PC-3 (cell line): ENCODE data around the gene GPR107. TPM values are rescaled to one million over a fixed set of nuclear protein-coding genes. Genes with fewer than 3 reads are reported as not detected.

Source experiments
- ATAC-seq: fragments of 200-7000 bp; cut with Tn5 transposase; 2 replicates; pipeline ENCODE4 v1.9.1; 2020; ENCODE audit warnings: mild to moderate bottlenecking, moderate library complexity
- BruUV-seq: library from RNA; stranded (reverse); fragments of 400-500 nt; replicated peaks from 2 replicates; lab custom pipeline; 2021; lab: Mats Ljungman, UMichigan
- CTCF ChIA-PET: fragments of 300-600 bp; sonication (Branson Sonifier 250); formaldehyde crosslinking; loops from one replicate; lab custom pipeline; 2022; ENCODE audit warnings: antibody characterized with exemption; lab: Charles Lee
- POLR2A ChIA-PET: fragments of 300-600 bp; sonication (Branson Sonifier 250); formaldehyde crosslinking; loops from one replicate; lab custom pipeline; 2022; ENCODE audit warnings: antibody characterized with exemption; ENCODE audit not compliant: unreplicated experiment; lab: Charles Lee
- DNase-seq: peaks from one replicate; pipeline ENCODE4 v3.0.0-alpha.2; 2015
- H2AFZ ChIP-seq: fragments of 300-600 bp; sonication (generic); 2 replicates; pipeline ENCODE4 v1.6.0; 2016; ENCODE audit warnings: antibody characterized with exemption, low read length
- H3F3A ChIP-seq: fragments of 300-600 bp; sonication (generic); one replicate; pipeline ENCODE4 v1.6.0; 2017; ENCODE audit warnings: antibody characterized with exemption, low read length, control low read depth, mild to moderate bottlenecking; ENCODE audit not compliant: unreplicated experiment
- H3K27ac ChIP-seq: fragments of 300-600 bp; sonication (generic); 2 replicates; pipeline ENCODE4 v1.5.1; 2016; ENCODE audit warnings: mild to moderate bottlenecking, low read length
- H3K27me3 ChIP-seq: fragments of 300-600 bp; sonication (generic); 2 replicates; pipeline ENCODE4 v1.6.1; 2016; ENCODE audit warnings: low read length, mixed read lengths
- H3K36me3 ChIP-seq: fragments of 300-600 bp; sonication (generic); 2 replicates; pipeline ENCODE4 v1.6.1; 2016; ENCODE audit warnings: low read depth, mixed run types, low read length, mixed read lengths
- H3K4me1 ChIP-seq: fragments of 300-600 bp; sonication (generic); 2 replicates; pipeline ENCODE4 v1.5.1; 2016; ENCODE audit warnings: low read length; ENCODE audit not compliant: insufficient read depth
- H3K4me2 ChIP-seq: fragments of 300-600 bp; sonication (generic); 2 replicates; pipeline ENCODE4 v1.6.0; 2016; ENCODE audit warnings: low read length
- H3K4me3 ChIP-seq: fragments of 300-600 bp; sonication (generic); 2 replicates; pipeline ENCODE4 v1.5.1; 2016; ENCODE audit warnings: mild to moderate bottlenecking, low read length, mixed read lengths
- H3K79me2 ChIP-seq: fragments of 300-600 bp; sonication (generic); 2 replicates; pipeline ENCODE4 v1.6.1; 2017; ENCODE audit warnings: low read length, mixed read lengths
- H3K9ac ChIP-seq: fragments of 300-600 bp; sonication (generic); 2 replicates; pipeline ENCODE4 v1.6.0; 2016; ENCODE audit warnings: mild to moderate bottlenecking, low read length
- H3K9me2 ChIP-seq: fragments of 300-600 bp; sonication (generic); replicated peaks from 2 replicates; pipeline ENCODE4 v1.6.1; 2016; ENCODE audit warnings: mixed run types, low read length, mixed read lengths
- H3K9me3 ChIP-seq: fragments of 300-600 bp; sonication (generic); 2 replicates; pipeline ENCODE4 v1.6.1; 2016; ENCODE audit warnings: low read length, mixed read lengths
- H4K20me1 ChIP-seq: fragments of 300-600 bp; sonication (generic); 2 replicates; pipeline ENCODE4 v1.6.1; 2016; ENCODE audit warnings: low read length, mixed read lengths
- CTCF ChIP-seq: fragments of 300-600 bp; sonication (generic); conservative IDR thresholded peaks from 2 replicates; pipeline ENCODE4 v1.5.1; 2017; ENCODE audit warnings: antibody characterized with exemption, low read depth, mild to moderate bottlenecking, low read length
- EZH2 ChIP-seq: fragments of 300-600 bp; sonication (generic); IDR thresholded peaks from one replicate; pipeline ENCODE4 v1.6.1; 2017; ENCODE audit warnings: antibody characterized with exemption, mild to moderate bottlenecking, low read length; ENCODE audit not compliant: unreplicated experiment
- EZH2phosphoT487 ChIP-seq: fragments of 300-600 bp; sonication (generic); IDR thresholded peaks from 2 replicates; pipeline ENCODE4 v1.6.1; 2018; ENCODE audit warnings: mild to moderate bottlenecking, antibody characterized with exemption, low read length, borderline replicate concordance
- intact Hi-C: fragments of 100-400 bp; cut with micrococcal nuclease; formaldehyde crosslinking; loops from 2 replicates; pipeline ENCODE4 v1.9.0; 2023
- total RNA-seq: library from RNA; depleted of rRNA; stranded (reverse); fragments of >200 nt; gene quantifications from 2 replicates; pipeline ENCODE4 v1.2.3, GENCODE V29; 2014

Gene GPR107
- total RNA-seq, 1 experiment from 2014 or later: 11.4 TPM

DNA sequence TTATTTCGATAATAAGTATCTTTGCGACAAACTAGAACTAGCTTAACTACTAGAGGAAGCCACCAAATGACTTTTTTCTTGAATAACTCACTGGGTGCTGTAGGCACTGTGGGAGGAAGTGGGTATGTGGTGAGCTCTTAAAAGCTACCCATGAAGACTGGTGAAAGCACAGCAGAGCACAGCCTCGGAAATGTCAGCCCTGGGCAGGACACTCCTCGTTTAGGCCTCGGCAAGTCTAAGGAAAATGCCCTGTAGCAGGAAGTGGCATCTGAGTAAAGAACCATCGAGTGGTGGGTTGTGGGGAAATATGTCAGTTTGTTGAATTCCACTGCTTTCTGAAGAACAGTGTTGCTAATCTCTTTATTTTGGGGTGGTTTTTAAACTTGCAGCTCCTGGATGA, 74.5 kb downstream of the GPR107 start:
- H3F3A ChIP-seq: no peaks in the 10 kb centered on the region
- peak overlapping the region; percentile 73 for H3K27ac ChIP-seq
- no peaks in the 10 kb centered on the region for H4K20me1 ChIP-seq
- ChIA-PET CTCF (no interaction called here), POLR2A (no interaction called here)
- ATAC-seq: no peak
- H3K9me2 ChIP-seq: no peaks in the 10 kb centered on the region
- H3K9me3 ChIP-seq: no peaks in the 10 kb centered on the region
- DNase-seq: no peak
- no peaks in the 10 kb centered on the region for H3K27me3 ChIP-seq
- no TSS peak for BruUV-seq
- H2AFZ ChIP-seq: no peak overlapping the region
- H3K9ac ChIP-seq: peak overlapping the region; percentile 32; the same call in 1 of the 2 replicates
- intact Hi-C loops: no loop called here
- H3K4me2 ChIP-seq: no peak overlapping the region
- H3K4me1 ChIP-seq: peaks cover 15% of the 10 kb centered on the region; the same call in 1 of the 2 replicates
- no peaks in the 10 kb centered on the region for H3K79me2 ChIP-seq
- H3K4me3 ChIP-seq: no peak overlapping the region
- 0 out of 2 replicates have a peak, but pooled peaks cover 6% of the 10 kb centered on the region for H3K36me3 ChIP-seq
- TF ChIP-seq EZH2 (no peak), CTCF (no peak), EZH2phosphoT487 (no peak)

GRCh38 chr9:130128733-130129431, 75.2 kb downstream of the GPR107 start:
- Histone ChIP-seq H2AFZ (no peak overlapping the region), H3F3A (no peaks in the 10 kb centered on the region), H3K9ac (peak overlapping the region; percentile 32; the same call in 1 of the 2 replicates), H3K36me3 (0 out of 2 replicates have a peak, but pooled peaks cover 6% of the 10 kb centered on the region), H3K27ac (peak overlapping the region; percentile 73), H3K4me1 (peaks cover 15% of the 10 kb centered on the region; the same call in 1 of the 2 replicates), H3K4me2 (no peak overlapping the region), H3K79me2 (no peaks in the 10 kb centered on the region), H3K4me3 (no peak overlapping the region), H4K20me1 (no peaks in the 10 kb centered on the region), H3K9me2 (no peaks in the 10 kb centered on the region), H3K27me3 (no peaks in the 10 kb centered on the region), H3K9me3 (no peaks in the 10 kb centered on the region)
- TF ChIP-seq CTCF (no peak), EZH2 (no peak), EZH2phosphoT487 (no peak)
- BruUV-seq: no TSS peak
- ChIA-PET POLR2A (no interaction called here), CTCF (no interaction called here)
- peak; percentile 50; the same call in 1 of the 2 replicates for ATAC-seq
- peak; percentile 46 for DNase-seq
- intact Hi-C loops: no loop called here

DNA sequence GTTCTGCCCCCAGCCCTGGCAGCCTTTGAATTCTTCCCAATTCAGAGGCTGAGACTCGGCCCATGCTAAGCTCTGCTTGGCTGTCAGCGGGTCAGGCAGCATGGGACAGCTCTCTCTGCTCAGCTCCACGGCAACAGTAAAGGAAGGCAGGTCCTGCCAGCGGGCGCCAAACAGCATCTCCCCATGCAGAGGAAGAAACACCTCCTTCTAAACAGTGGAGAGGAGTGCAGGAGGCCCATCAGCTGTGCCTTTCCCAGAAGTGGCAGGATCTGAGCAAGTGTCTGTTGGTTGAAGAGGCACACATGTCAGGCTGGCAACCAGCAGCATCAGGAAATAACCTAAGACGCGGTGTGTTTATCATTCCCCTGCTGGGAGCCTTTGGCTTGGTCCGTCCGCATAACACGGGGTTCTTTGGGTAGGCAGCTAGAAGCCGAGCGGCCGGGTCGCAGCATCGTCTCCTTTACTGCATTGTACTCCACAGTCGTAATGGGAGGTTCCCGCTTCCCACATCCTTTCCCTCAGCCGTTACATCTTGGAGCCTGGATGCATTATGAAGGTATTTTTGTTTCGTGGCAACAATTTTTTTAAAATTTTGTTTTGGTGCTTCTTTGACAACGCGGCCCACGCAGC, 75.8 kb downstream of the GPR107 start:
- H3K9me2 ChIP-seq: no peaks in the 10 kb centered on the region
- TF ChIP-seq CTCF (no peak), EZH2 (no peak), EZH2phosphoT487 (no peak)
- H3K4me1 ChIP-seq: peaks cover 15% of the 10 kb centered on the region; the same call in 1 of the 2 replicates
- 0 out of 2 replicates have a peak, but pooled peaks cover 6% of the 10 kb centered on the region for H3K36me3 ChIP-seq
- no peak overlapping the region for H2AFZ ChIP-seq
- H3K9me3 ChIP-seq: no peaks in the 10 kb centered on the region
- no peak overlapping the region; the same call in 1 of the 2 replicates for H3K9ac ChIP-seq
- ChIA-PET CTCF (no interaction called here), POLR2A (no interaction called here)
- intact Hi-C loops: no loop called here
- no peaks in the 10 kb centered on the region for H3K79me2 ChIP-seq
- DNase-seq (no peak), ATAC-seq (peak; percentile 49; the same call in 1 of the 2 replicates)
- H4K20me1 ChIP-seq: no peaks in the 10 kb centered on the region
- H3K4me2 ChIP-seq: no peak overlapping the region
- no peaks in the 10 kb centered on the region for H3K27me3 ChIP-seq
- BruUV-seq: no TSS peak
- H3F3A ChIP-seq: no peaks in the 10 kb centered on the region
- peak overlapping the region; percentile 69 for H3K27ac ChIP-seq
- H3K4me3 ChIP-seq: no peak overlapping the region
